SKM-1 treated with dmso at 0.1 percent for 144 hours (cell line): ENCODE data around the gene KRTAP10-4.

Source experiments
- DNase-seq: peaks from one replicate; lab custom pipeline; 2025; ENCODE audit not compliant: unreplicated experiment; lab: John Stamatoyannopoulos, UW

Gene KRTAP10-4

GRCh38 chr21:44615466-44615865, 41.9 kb downstream of the KRTAP10-4 start:
- no peak for DNase-seq

- DNase-seq, result no peak
Observed at GRCh38 chr21:44615911-44616590, 42.5 kb downstream of the KRTAP10-4 start.

GRCh38 chr21:44616591-44616926, 43.0 kb downstream of the KRTAP10-4 start:
- DNase-seq, result no peak

- DNase-seq, result no peak
Observed at GRCh38 chr21:44617071-44617501, 43.6 kb downstream of the KRTAP10-4 start.

GRCh38 chr21:44618504-44618903, 45.0 kb downstream of the KRTAP10-4 start:
- peak; percentile 50 for DNase-seq

- DNase-seq, result no peak
Observed at GRCh38 chr21:44618909-44619308, 45.4 kb downstream of the KRTAP10-4 start.

- no peak for DNase-seq
Observed at GRCh38 chr21:44619886-44620285, 46.4 kb downstream of the KRTAP10-4 start.

- no peak for DNase-seq
Observed at GRCh38 chr21:44623575-44623974, 50.0 kb downstream of the KRTAP10-4 start.
